Measurements from ENCODE around the gene SLC36A2.

Gene SLC36A2

GRCh38 chr5:151347369-151347768 is at the start of gene SLC36A2:
SLC36A2 (minus strand) TSS chr5:151347559; CDS start chr5:151347460, 99 bp downstream.
- no peak for DNase-seq (ENCODE audit: low read depth)
- no peak for TF ChIP-seq CTCF (IDR thresholded peaks at IDR 0.05; ENCODE audit: control insufficient read depth, extremely low read depth, insufficient read depth)
- H3K4me3 ChIP-seq (ENCODE audit: low read depth, low read length), result no peak within 1 kb of the TSS

GRCh38 chr5:151388960-151389359 is 41.6 kb upstream of the SLC36A2 start:
- DNase-seq (ENCODE audit: low read depth), result no peak
- no peak for TF ChIP-seq CTCF (IDR thresholded peaks at IDR 0.05; ENCODE audit: control insufficient read depth, extremely low read depth, insufficient read depth)
- H3K4me3 ChIP-seq (ENCODE audit: low read depth, low read length), result no peak overlapping the region

GRCh38 chr5:151384106-151384505 is 36.7 kb upstream of the SLC36A2 start:
- TF ChIP-seq CTCF (IDR thresholded peaks at IDR 0.05; ENCODE audit: control insufficient read depth, extremely low read depth, insufficient read depth), result no peak
- no peak overlapping the region for H3K4me3 ChIP-seq (ENCODE audit: low read depth, low read length)
- no peak for DNase-seq (ENCODE audit: low read depth)

- H3K4me3 ChIP-seq (ENCODE audit: low read depth, low read length), result no peak overlapping the region
- DNase-seq (ENCODE audit: low read depth), result no peak
- no peak for TF ChIP-seq CTCF (IDR thresholded peaks at IDR 0.05; ENCODE audit: control insufficient read depth, extremely low read depth, insufficient read depth)
Observed at GRCh38 chr5:151383011-151383410, 35.7 kb upstream of the SLC36A2 start.

- no peak for TF ChIP-seq CTCF (IDR thresholded peaks at IDR 0.05; ENCODE audit: control insufficient read depth, extremely low read depth, insufficient read depth)
- no peak overlapping the region for H3K4me3 ChIP-seq (ENCODE audit: low read depth, low read length)
- DNase-seq (ENCODE audit: low read depth), result no peak
Observed at GRCh38 chr5:151382576-151382975, 35.2 kb upstream of the SLC36A2 start.

GRCh38 chr5:151381899-151382298 is 34.5 kb upstream of the SLC36A2 start:
- no peak for DNase-seq (ENCODE audit: low read depth)
- H3K4me3 ChIP-seq (ENCODE audit: low read depth, low read length), result no peak overlapping the region
- TF ChIP-seq CTCF (IDR thresholded peaks at IDR 0.05; ENCODE audit: control insufficient read depth, extremely low read depth, insufficient read depth), result no peak

GRCh38 chr5:151378616-151379015 is 31.3 kb upstream of the SLC36A2 start:
- no peak for TF ChIP-seq CTCF (IDR thresholded peaks at IDR 0.05; ENCODE audit: control insufficient read depth, extremely low read depth, insufficient read depth)
- no peak overlapping the region for H3K4me3 ChIP-seq (ENCODE audit: low read depth, low read length)
- DNase-seq (ENCODE audit: low read depth), result no peak
